ENCODE results near the gene LIMCH1.

DNA sequence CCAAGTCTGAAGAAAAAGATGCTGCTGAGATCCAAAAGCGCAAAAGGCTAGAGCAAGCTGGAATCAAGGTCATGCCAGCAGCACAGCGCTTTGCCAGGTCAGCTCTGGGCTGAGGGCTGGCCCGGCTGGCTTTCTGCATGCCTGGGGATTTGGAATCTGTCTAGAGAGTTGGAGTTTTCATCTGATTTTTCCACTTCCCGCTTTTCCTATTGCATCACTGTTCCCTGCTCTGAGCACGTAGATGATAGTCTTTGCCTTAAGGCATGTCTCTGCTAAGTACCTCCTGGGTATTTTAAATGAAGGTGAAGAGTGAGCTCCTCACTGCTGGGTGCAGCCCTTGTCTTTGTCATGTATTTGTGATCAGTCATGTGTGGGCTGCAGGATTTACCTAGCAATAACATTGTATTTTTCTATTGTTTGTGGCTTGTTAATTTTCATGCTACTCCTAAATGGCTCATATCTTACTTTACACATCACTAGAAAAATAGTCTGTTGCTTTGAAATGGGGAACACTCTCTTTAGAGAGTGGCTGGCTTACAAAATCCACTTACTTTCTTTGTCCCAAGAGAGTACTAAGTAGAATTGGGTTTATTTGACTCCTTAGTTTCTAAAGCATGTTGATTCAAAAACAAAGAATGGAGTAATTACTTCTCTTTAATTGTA, 82.8 kb downstream of the LIMCH1 start:
- TF ChIP-seq CTCF (IDR thresholded peaks at IDR 0.05) (no peak), POLR2A (IDR thresholded peaks at IDR 0.05) (no peak)

Measured in body of pancreas (tissue), 4 donors.